GM12878 (cell line): ENCODE measurements around the gene SFT2D3. TPM values are rescaled to one million over a fixed set of nuclear protein-coding genes. Genes with fewer than 3 reads are reported as not detected.

Experiments used
- ATAC-seq: fragments of 200-7000 bp; cut with Tn5 transposase; 3 replicates; pipeline ENCODE4 v1.9.1; 2020; ENCODE audit warnings: mild to moderate bottlenecking, moderate library complexity
- BruUV-seq: library from RNA; stranded (reverse); fragments of 400-500 nt; replicated peaks from 2 replicates; lab custom pipeline; 2021; lab: Mats Ljungman, UMichigan
- CTCF ChIA-PET: fragments of 300-600 bp; sonication (Branson Sonifier 250); formaldehyde crosslinking; extraction: SDS; loops from one replicate; lab custom pipeline; 2021; ENCODE audit warnings: inconsistent platforms; lab: Yijun Ruan, JAX
- POLR2A ChIA-PET: fragments of 350-600 bp; formaldehyde crosslinking; extraction: SDS; loops from one replicate; lab custom pipeline; 2021; ENCODE audit warnings: inconsistent platforms; lab: Charles Lee
- RAD21 ChIA-PET: fragments of 300-600 bp; sonication (Branson Sonifier 250); formaldehyde crosslinking; loops from one replicate; lab custom pipeline; 2023; ENCODE audit warnings: antibody characterized with exemption; ENCODE audit not compliant: unreplicated experiment; lab: Charles Lee
- SMC1A ChIA-PET: fragments of 300-600 bp; sonication (Branson Sonifier 250); formaldehyde crosslinking; loops from one replicate; lab custom pipeline; 2023; ENCODE audit not compliant: unreplicated experiment, uncharacterized antibody; lab: Charles Lee
- DNase-seq: peaks from one replicate; pipeline ENCODE4 v3.0.0-alpha.2; 2011; ENCODE audit warnings: low read depth, low spot score
- FAIRE-seq: peaks from 3 replicates; lab custom pipeline; 2011; peaks lifted over from hg19 to GRCh38; lab: Jason Lieb, UNC
- H2AFZ ChIP-seq: 2 replicates; pipeline ENCODE4 v1.6.0; 2011; ENCODE audit warnings: low read depth, low read length, control low read depth; ENCODE audit not compliant: control insufficient read depth
- H3K27ac ChIP-seq: 2 replicates; pipeline ENCODE4 v1.5.1; 2011; ENCODE audit warnings: control low read depth; ENCODE audit not compliant: control insufficient read depth, insufficient read depth
- H3K27me3 ChIP-seq, 2 experiments: replicated peaks in 1 of 2; 2 replicates each; pipeline versions ENCODE4 v1.6.0 to v1.6.1; 2011; ENCODE audit warnings: low read length in 1 of 2; ENCODE audit not compliant: control insufficient read depth in 2 of 2, insufficient read depth in 2 of 2
- H3K36me3 ChIP-seq, 2 experiments: 2 replicates each; pipeline ENCODE4 v1.5.1; 2011; ENCODE audit warnings: low read length in 1 of 2; ENCODE audit not compliant: control insufficient read depth in 2 of 2, insufficient read depth in 2 of 2
- H3K4me1 ChIP-seq: 2 replicates; pipeline ENCODE4 v1.6.1; 2011; ENCODE audit warnings: mild to moderate bottlenecking, low read length, moderate library complexity, mixed read lengths; ENCODE audit not compliant: control insufficient read depth, insufficient read depth
- H3K4me2 ChIP-seq: 2 replicates; pipeline ENCODE4 v1.6.0; 2011; ENCODE audit warnings: control low read depth; ENCODE audit not compliant: control insufficient read depth, insufficient read depth
- H3K4me3 ChIP-seq: fragments of 200-600 bp; sonication (generic); 2 replicates; pipeline ENCODE4 v1.5.1; 2016
- H3K79me2 ChIP-seq: 2 replicates; pipeline ENCODE4 v1.6.0; 2011; ENCODE audit warnings: low read length; ENCODE audit not compliant: control insufficient read depth, insufficient read depth
- H3K9ac ChIP-seq: 2 replicates; pipeline ENCODE4 v1.8.0; 2011; ENCODE audit warnings: low read length, control low read depth, mixed read lengths; ENCODE audit not compliant: control insufficient read depth, insufficient read depth
- H3K9me3 ChIP-seq: replicated peaks from 3 replicates; pipeline ENCODE4 v1.5.1; 2011; ENCODE audit warnings: mild to moderate bottlenecking, low read length; ENCODE audit not compliant: control insufficient read depth, insufficient read depth
- H4K20me1 ChIP-seq: 2 replicates; pipeline ENCODE4 v1.6.0; 2011; ENCODE audit not compliant: control insufficient read depth, insufficient read depth
- BHLHE40 ChIP-seq, 2 experiments: fragments of 450-650 bp in 1 of 2; IDR thresholded peaks; 2 replicates each; pipeline ENCODE4 v1.6.1; 2011 to 2017; ENCODE audit warnings: low read depth in 2 of 2, borderline replicate concordance in 1 of 2, improper control_type of control experiment in 1 of 2, low read length in 1 of 2, mild to moderate bottlenecking in 1 of 2
- CHD4 ChIP-seq: fragments of 200-600 bp; sonication (generic); IDR thresholded peaks from 2 replicates; pipeline ENCODE4 v1.6.1; 2016; ENCODE audit warnings: mild to moderate bottlenecking
- CREM ChIP-seq: IDR thresholded peaks from 2 replicates; pipeline ENCODE4 v1.6.1; 2014; ENCODE audit warnings: antibody characterized with exemption, low read depth
- ETV6 ChIP-seq, 2 experiments: fragments of 450-650 bp in 1 of 2; IDR thresholded peaks in 1 of 2; conservative IDR thresholded peaks in 1 of 2; 2 replicates each; pipeline ENCODE4 v1.6.1; 2014; ENCODE audit warnings: antibody characterized with exemption in 1 of 2, borderline replicate concordance in 1 of 2, low read depth in 1 of 2, mild to moderate bottlenecking in 1 of 2, moderate library complexity in 1 of 2
- SRF ChIP-seq, 2 experiments: IDR thresholded peaks; 2 replicates each; pipeline ENCODE4 v1.6.1; 2011; ENCODE audit warnings: low read depth in 2 of 2, low read length in 2 of 2, mild to moderate bottlenecking in 1 of 2, moderate library complexity in 1 of 2
- STAT3 ChIP-seq: IDR thresholded peaks from 2 replicates; pipeline ENCODE4 v1.6.1; 2011; ENCODE audit warnings: low read depth, low read length, improper control_type of control experiment
- WGBS: methylation state at CpG from one replicate; pipeline ENCODE4 v1.1.6; 2016; ENCODE audit warnings: low lambda C conversion rate; ENCODE audit not compliant: insufficient replicate concordance, insufficient coverage; ENCODE audit errors: missing lambda C conversion rate; 5-methylcytosine and 5-hydroxymethylcytosine counted together
- in situ Hi-C: fragments of 300-500 bp; cut with MboI; formaldehyde crosslinking; loops from 9 replicates; pipeline ENCODE4 v1.14.3; 2018; ENCODE audit warnings: mixed read lengths
- intact Hi-C: fragments of 100-400 bp; cut with micrococcal nuclease; formaldehyde crosslinking; loops from one replicate; pipeline ENCODE4 v1.14.2; 2022; ENCODE audit not compliant: unreplicated experiment
- polyA plus RNA-seq, 11 experiments: library from polyadenylated mRNA; depleted of rRNA in 4 of 11; unstranded in 6 of 11; stranded (reverse) in 5 of 11; fragments of >200 nt; fragmentation: Nextera tagmentation in 4 of 11; fragmentation: Illumina TruSeq in 1 of 11; extraction: Ambion mirVana in 4 of 11; extraction: Trizol in 1 of 11; gene quantifications; 1 replicate in 1 of 11; 2 replicates in 10 of 11; pipeline versions ENCODE4 v1.2.1 to v1.2.3, GENCODE V29; 2011 to 2016; ENCODE audit warnings: inconsistent platforms in 2 of 11, missing spikeins in 2 of 11, low read depth in 1 of 11
- total RNA-seq, 4 experiments: library from RNA; depleted of rRNA in 3 of 4; stranded (reverse); fragments of >200 nt in 3 of 4; fragmentation: Illumina TruSeq in 1 of 4; extraction: Trizol in 1 of 4; gene quantifications; 2 replicates each; pipeline versions ENCODE4 v1.2.1 to v1.2.3, GENCODE V29; 2013 to 2021

SFT2D3 gene
- total and polyA plus RNA-seq, 10 of the 15 experiments (the other 5 are each of a cell fraction or from before 2014, with no cell fraction given) = 4.2 to 8.4 (median 6.6) TPM; not detected in 4

DNA sequence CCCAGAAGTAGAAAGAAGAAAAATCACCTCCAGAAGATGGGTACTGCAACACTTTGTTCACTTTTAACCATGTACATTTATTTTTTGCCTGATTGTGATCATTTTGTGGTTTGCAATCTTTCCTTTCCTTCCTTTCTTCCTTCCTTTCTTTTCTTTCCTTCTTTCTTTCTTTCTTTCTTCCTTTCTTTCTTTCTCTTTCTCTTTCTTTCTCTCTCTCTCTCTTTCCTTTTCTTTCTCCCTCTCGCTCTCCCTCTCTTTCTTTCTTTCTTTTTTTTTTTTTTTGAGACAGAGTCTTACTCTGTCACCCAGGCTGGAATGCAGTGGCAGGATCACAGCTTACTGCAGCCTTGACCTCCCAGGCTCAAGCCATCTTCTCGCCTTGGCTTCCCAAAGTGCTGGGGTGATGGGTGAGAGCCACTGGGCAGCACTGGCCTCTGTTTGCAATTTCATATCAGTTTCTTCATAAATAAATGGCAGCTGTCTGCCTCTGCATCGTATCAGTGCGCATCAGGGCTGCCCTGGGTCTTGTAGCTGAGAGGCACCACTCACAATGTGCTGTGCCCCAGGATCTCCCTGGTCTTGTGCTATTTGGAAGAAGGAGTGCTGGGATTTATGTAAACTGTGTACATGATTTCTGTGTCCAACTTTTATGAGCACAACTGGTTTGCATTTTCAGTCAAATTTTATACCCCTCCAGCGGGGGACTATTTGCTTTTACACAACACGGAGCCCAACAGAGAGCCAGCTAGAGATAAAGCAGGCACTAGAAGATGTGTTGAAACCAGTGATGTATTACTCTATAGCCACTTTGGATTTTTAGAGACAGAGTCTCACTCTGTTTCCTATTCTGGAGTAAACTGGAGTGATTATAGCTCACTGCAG, 19.1 kb upstream of the SFT2D3 start:
- DNase-seq (no peak), FAIRE-seq (no peak), ATAC-seq (no peak)
- Histone ChIP-seq H3K9me3 (no peaks in the 10 kb centered on the region), H3K9ac (no peak overlapping the region), H3K27me3 (peaks cover 2% of the 10 kb centered on the region in 2 experiments; a peak in 3 of 4 replicates), H3K36me3 (no peaks in the 10 kb centered on the region), H3K4me3 (no peak overlapping the region), H2AFZ (no peak overlapping the region), H4K20me1 (0 out of 2 replicates have a peak, but pooled peaks cover 3% of the 10 kb centered on the region), H3K4me1 (no peaks in the 10 kb centered on the region), H3K27ac (no peak overlapping the region), H3K79me2 (no peaks in the 10 kb centered on the region), H3K4me2 (no peak overlapping the region)
- ChIA-PET CTCF (interaction anchor here (1.6 kb wide), 1 partner anchor 129 kb away, joined by 3 read pairs; the partner anchor contains the start of gene WDR33), SMC1A (interaction anchor here (0.6 kb wide), 1 partner anchor 488 kb away, joined by 3 read pairs; no protein-coding TSS in a partner anchor), RAD21 (no interaction called here), POLR2A (no interaction called here)
- intact Hi-C loops = no loop called here
- in situ Hi-C loops = no loop called here
- 42% methylated on average over 6 of the region's 6 CpGs for WGBS
- BruUV-seq = no TSS peak
- TF ChIP-seq SRF (IDR thresholded peaks at IDR 0.05; ENCODE audit: low read depth in 2 of 2, low read length in 2 of 2) = no peak
- no peak for TF ChIP-seq ETV6 (conservative IDR thresholded peaks at IDR 0.05 in 1 of 2, IDR thresholded peaks at IDR 0.05 in 1 of 2; ENCODE audit: borderline replicate concordance in 1 of 2, low read depth in 1 of 2)
- no peak for TF ChIP-seq CHD4
- TF ChIP-seq CREM = no peak
- no peak for TF ChIP-seq STAT3
- TF ChIP-seq BHLHE40 (IDR thresholded peaks at IDR 0.05; ENCODE audit: borderline replicate concordance in 1 of 2, low read depth in 2 of 2, low read length in 1 of 2) = no peak
